Stomach (tissue), 4 donors: ENCODE data around the gene MAGEF1.

Experiments used
- CTCF ChIP-seq, 7 experiments: fragments of 450-650 bp in 4 of 7; fragments of 200-600 bp in 3 of 7; sonication (generic) in 3 of 7; IDR thresholded peaks; one replicate each; pipeline ENCODE4 v1.5.1; 2016 to 2019; ENCODE audit warnings: antibody characterized with exemption in 7 of 7, control low read depth in 2 of 7, mild to moderate bottlenecking in 1 of 7
- EP300 ChIP-seq: sonication (generic); formaldehyde crosslinking; IDR thresholded peaks from one replicate; pipeline ENCODE4 v1.6.1; 2017; ENCODE audit warnings: antibody characterized with exemption
- POLR2A ChIP-seq, 4 donors: fragments of 450-650 bp; IDR thresholded peaks; one replicate each; pipeline ENCODE4 v1.6.1; 2016; ENCODE audit warnings: antibody characterized with exemption in 4 of 4, control low read depth in 2 of 4, mild to moderate bottlenecking in 1 of 4, moderate library complexity in 1 of 4

- TF ChIP-seq CTCF (IDR thresholded peaks at IDR 0.05) (no peak), EP300 (no peak), POLR2A (IDR thresholded peaks at IDR 0.05) (no peak)
Observed at GRCh38 chr3:184742676-184743135, 30.8 kb upstream of the MAGEF1 start.
